GM20000 (cell line): Measurements from ENCODE around the gene AP2A1.

Experiments used
- DNase-seq: peaks from one replicate; pipeline ENCODE4 v3.0.0; 2012; ENCODE audit warnings: low spot score
- TF ChIP-seq, protein P1 (sequence below): IDR thresholded peaks from 2 replicates; pipeline ENCODE4 v1.5.1; 2012; ENCODE audit warnings: mild to moderate bottlenecking, control low read depth; ENCODE audit errors: extremely low read depth, missing control alignments

The AP2A1 gene

GRCh38 chr19:49829200-49829599 lies 62.4 kb downstream of the AP2A1 start:
- TF ChIP-seq, protein P1, sequence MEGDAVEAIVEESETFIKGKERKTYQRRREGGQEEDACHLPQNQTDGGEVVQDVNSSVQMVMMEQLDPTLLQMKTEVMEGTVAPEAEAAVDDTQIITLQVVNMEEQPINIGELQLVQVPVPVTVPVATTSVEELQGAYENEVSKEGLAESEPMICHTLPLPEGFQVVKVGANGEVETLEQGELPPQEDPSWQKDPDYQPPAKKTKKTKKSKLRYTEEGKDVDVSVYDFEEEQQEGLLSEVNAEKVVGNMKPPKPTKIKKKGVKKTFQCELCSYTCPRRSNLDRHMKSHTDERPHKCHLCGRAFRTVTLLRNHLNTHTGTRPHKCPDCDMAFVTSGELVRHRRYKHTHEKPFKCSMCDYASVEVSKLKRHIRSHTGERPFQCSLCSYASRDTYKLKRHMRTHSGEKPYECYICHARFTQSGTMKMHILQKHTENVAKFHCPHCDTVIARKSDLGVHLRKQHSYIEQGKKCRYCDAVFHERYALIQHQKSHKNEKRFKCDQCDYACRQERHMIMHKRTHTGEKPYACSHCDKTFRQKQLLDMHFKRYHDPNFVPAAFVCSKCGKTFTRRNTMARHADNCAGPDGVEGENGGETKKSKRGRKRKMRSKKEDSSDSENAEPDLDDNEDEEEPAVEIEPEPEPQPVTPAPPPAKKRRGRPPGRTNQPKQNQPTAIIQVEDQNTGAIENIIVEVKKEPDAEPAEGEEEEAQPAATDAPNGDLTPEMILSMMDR: no peak
- no peak for DNase-seq

DNA sequence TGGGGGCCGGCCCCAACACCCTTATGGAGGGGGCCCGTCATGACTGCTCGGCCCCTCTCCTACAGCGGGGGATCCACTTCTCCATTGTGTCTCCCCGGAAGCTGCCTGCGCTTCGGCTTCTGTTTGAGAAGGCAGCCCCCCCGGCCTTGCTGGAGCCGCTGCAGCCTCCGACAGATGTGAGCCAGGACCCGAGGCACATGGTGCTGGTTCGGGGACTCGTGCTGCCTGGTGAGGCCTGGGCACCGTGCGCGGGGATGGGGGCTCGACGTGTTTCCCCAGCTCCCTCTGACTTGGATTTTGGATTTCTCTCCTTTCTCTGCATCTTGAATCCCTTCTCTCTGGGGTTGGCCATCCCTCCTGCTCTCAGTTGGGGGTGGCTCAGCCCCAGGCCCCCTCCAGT lies 62.9 kb downstream of the AP2A1 start:
- TF ChIP-seq, protein P1: no peak
- no peak for DNase-seq

GRCh38 chr19:49830766-49831165 lies 64.0 kb downstream of the AP2A1 start:
- TF ChIP-seq, protein P1: no peak
- DNase-seq: no peak

DNA sequence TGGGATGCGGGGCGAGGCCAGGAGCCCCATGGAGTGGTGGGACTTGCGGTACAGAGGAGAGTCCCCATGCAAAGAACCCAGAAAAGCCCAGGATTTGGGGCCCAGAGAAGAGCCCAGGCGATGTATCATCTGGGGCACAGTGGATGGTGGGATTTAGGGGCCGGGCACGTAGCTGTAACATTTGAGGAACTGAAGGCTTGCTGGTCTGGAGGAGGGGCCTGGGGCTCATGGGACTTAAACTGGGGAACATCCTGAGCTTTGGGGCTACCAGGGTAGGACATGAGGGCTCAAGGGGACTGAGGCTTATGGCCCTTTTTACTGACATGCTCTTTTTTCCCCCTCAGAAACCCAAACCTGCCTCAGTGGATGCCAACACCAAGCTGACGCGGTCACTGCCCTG lies 64.8 kb downstream of the AP2A1 start:
- TF ChIP-seq, protein P1: no peak
- DNase-seq: no peak

GRCh38 chr19:49832556-49832955 lies 65.8 kb downstream of the AP2A1 start:
- TF ChIP-seq, protein P1: no peak
- DNase-seq: no peak

DNA sequence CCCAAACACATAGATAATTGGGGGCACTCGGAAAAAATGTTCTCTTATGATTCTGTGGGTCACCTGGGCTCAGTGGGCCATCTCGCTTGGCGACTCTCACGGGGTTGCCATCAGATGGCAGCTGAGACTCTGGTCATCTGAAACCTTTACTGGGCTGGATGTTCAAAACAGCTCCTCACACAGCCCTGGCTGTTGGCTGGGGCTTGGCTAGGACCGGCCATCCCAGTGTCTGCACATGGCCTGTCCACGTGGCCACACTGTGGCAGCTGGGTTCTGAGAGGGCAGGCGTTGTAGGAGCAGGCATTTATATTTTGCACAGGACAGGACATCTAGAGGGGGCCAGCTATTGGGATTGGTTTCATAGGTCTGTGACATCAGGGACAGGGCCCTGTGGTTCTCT lies 66.8 kb downstream of the AP2A1 start:
- no peak for DNase-seq
- TF ChIP-seq, protein P1: no peak

- TF ChIP-seq, protein P1: no peak
- DNase-seq: no peak
Measured at GRCh38 chr19:49835562-49835961, 68.8 kb downstream of the AP2A1 start.
